HT-29 (cell line): ENCODE results near the gene MOCS1. TPM values are rescaled to one million over a fixed set of nuclear protein-coding genes. Genes with fewer than 3 reads are reported as not detected.

Experiments used
- DNase-seq: peaks from one replicate; pipeline ENCODE4 v3.0.0-alpha.2; 2015; ENCODE audit warnings: low spot score
- total RNA-seq: library from RNA; depleted of rRNA; stranded (reverse); fragments of >200 nt; shearing (Covaris generic); gene quantifications from 2 replicates; pipeline ENCODE4 v1.2.3, GENCODE V29; 2014; rRNA removed

MOCS1 gene
- total RNA-seq, 1 experiment from 2014 or later = 2.4 TPM

DNA sequence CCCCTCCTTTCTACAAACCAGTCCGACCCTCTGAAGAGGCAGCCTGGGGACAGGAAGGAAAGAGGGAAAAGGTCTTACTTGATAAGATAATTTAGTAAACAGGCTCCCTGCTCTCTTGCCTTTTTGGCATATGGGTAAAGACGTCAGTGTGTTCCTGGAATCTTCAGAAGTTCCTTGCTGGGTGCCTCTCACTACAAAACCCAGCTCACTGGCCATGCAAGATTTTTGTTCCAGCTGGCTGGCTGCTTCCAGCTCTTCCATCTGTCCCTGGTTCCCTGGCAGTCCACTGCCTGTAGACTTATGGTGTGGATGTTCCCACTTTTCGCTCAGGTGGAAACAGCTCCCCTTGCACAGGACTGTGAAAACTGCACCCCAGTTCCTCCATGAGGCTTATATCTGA, 57.4 kb downstream of the MOCS1 start:
- DNase-seq = no peak

DNA sequence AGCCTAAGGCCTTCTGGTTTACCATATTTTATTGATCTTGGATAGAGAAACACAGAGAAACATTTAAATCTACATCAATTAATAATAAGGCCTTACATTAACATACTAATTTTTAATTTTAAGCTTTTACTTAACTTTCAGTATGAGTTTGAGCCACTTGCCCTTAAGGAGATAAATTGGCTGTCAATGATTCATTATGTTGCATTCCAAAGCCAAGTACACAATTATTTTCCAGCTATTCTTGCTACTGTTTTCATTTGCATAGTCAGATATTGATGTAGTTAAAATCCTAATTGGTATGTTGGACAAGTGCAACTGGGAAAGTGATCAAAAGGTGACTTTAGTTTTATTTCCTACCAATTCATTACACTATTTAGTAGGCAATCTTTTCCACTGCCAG, 58.2 kb downstream of the MOCS1 start:
- no peak for DNase-seq

DNA sequence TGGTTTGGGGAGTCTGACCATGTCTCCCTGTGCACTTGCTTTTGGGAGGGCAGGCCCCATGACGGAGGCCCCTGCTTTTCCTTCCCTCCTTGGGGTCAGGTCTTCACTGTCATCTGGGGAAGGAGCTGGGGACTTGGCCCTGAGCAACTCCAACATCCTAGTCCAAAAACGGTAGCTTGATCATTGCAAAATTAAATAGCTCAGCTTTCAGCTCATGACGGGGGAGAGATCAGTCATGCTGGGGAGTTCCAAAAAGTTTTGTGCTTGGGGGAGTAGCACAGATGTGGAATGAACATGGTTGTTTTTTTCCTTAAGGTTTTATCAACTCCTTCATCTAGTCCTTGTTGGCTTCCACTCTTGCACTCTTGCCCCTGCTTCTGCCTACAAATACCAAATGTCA, 60.8 kb downstream of the MOCS1 start:
- no peak for DNase-seq

GRCh38 chr6:39870950-39871349, 63.3 kb downstream of the MOCS1 start:
- DNase-seq = no peak

- no peak for DNase-seq
Observed at GRCh38 chr6:39867592-39867991, 66.7 kb downstream of the MOCS1 start.

DNA sequence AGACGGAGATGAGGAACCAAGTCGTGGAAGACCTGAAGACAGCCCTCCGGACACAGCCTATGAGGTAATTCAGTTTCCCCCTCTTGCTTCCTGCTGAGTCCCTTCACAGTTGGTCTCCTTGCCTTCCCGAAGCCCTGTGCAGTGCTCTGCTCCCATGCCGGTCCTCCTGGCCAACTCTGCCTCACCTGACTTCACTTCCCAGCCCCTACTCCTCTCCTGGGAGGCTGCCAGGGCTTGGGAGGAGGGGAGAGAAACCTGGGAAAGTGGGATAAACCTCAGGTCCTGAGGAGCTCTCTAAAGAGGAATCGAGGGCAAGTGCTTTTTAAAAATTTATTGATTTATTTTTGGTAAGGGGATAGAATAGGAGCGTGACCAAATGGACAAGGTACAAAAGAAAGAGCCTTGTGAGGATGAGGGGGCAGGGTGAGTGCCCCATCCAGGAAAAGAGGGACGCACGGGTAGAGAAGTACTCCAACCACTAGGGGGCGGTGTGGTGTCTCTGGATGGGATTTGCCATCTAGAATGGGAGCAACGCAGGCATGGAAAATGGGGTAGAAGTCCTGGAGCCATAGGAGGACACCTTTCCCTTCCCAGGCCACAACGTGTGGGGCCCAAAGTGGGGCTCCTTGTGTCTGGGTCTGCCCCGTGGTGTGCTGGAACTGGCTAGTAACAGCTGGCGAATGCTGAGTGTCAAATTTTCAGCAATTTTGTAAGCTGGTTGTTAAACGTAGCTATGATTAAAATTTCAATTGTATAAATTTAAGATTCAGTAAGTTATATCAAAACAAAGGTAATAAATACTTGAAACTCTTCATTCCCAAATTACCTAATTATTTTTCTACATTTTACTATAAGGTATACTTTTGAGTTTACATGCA, 69.0 kb downstream of the MOCS1 start:
- peak; percentile 69 for DNase-seq

GRCh38 chr6:39861663-39862062, 72.6 kb downstream of the MOCS1 start:
- no peak for DNase-seq

- DNase-seq = no peak
Observed at GRCh38 chr6:39859025-39859424, 75.2 kb downstream of the MOCS1 start.

DNA sequence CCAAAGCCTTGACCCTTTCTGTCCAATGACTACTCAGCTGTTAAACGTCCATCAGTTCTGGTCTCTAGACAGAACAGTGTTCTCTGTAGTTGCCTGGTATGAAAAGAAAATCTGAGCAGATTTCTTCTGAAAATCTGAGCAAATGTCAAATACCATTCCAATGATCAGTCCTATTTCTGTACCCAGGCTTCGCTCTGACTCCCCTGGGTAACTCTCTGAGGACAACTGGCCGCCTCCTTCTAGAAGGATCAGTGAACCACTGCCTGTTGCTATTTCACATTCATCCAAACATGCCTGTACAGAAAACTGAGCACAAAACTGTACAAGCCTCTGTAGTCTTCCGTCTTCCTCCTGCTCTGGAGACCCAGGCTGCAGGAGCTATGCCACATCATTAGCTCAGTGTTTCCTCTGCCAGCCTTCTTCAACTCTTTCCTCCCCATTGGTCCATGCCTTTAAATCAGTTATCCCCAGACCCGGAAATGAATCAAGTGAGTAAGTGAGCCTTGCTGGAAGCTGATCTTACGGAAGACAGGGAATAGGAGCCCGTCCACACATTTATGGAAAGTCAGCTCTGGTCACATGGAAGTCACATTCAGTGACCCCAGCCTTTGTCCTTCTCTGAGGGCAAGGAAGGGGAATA, 78.8 kb downstream of the MOCS1 start:
- no peak for DNase-seq

Other genes with a start within 250 kb of the MOCS1 start
- not detected in 2 replicates for gene KIF6, start 209.1 kb downstream of the MOCS1 start, total RNA-seq
- gene DAAM2, start 142.1 kb downstream of the MOCS1 start, total RNA-seq = not detected in 2 replicates